ENCODE results near the gene CALML4. TPM values are rescaled to one million over a fixed set of nuclear protein-coding genes. Genes with fewer than 3 reads are reported as not detected.

The CALML4 gene, protein sequence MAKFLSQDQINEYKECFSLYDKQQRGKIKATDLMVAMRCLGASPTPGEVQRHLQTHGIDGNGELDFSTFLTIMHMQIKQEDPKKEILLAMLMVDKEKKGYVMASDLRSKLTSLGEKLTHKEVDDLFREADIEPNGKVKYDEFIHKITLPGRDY
- total RNA-seq (1 to 10 TPM; 1.0 to 2.2 (median 1.3) TPM), polyA plus RNA-seq (1 to 10 TPM in 2 of 3 donors, under 1 TPM in 1; 0.85 to 1.5 (median 1.4) TPM)
- long read RNA-seq, donor 1, partial matches to known transcripts: 0 of 1 reads
- long read RNA-seq, donor 1, other reads (novel, unspliced or antisense): 0 of 1 reads
- long read RNA-seq, donor 2, partial matches to known transcripts: 0 of 1 reads
- long read RNA-seq, donor 2, other reads (novel, unspliced or antisense): 0 of 1 reads

DNA sequence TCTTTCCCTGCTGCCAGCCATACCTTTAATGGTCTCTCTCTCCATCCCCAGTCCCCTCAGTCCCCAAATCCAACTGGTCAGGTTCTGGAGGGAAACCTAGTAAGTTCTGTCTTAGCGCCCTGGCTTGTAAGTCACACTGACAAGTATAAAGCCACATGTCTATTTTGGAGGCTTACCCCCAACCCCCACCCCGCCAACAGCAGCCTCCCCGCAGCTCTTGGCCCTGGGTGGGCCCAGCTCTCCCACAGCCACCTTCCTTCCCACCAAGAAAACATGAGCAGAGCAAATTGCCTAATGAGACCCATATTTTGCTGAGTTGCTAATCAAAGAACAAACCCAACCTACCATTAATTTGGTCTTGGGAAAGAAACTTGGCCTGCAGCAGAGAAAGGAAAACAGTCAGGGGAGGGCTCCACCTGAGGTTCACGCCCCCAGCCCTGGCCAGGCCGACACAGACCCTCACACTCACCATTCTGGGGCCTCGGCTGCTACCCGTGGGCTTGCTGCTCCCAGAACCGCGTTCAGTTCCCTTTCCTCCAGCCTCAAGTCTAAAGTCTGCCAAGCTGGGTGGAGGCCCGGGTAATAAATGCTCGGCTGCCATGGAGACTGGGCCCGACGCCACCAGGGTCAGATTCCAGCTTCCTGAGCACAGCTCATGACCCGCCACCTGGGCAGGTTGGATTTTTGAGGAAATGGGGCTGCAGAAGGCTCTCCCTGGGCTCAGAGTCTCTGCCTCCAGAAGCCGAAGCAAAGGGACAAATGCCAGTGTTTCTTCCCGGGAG lies at the start of gene CALML4:
TSS of gene CALML4 (minus strand) at position 557 of the 782 bp plus-strand sequence. CDS start at position 472, 85 bp downstream.
- DNase-seq (peak; percentile 64 to 78), ATAC-seq (peak; percentile 37 to 76 (median 71))
- H3K27ac ChIP-seq: no peak within 1 kb of the TSS
- TF ChIP-seq, protein P1, sequence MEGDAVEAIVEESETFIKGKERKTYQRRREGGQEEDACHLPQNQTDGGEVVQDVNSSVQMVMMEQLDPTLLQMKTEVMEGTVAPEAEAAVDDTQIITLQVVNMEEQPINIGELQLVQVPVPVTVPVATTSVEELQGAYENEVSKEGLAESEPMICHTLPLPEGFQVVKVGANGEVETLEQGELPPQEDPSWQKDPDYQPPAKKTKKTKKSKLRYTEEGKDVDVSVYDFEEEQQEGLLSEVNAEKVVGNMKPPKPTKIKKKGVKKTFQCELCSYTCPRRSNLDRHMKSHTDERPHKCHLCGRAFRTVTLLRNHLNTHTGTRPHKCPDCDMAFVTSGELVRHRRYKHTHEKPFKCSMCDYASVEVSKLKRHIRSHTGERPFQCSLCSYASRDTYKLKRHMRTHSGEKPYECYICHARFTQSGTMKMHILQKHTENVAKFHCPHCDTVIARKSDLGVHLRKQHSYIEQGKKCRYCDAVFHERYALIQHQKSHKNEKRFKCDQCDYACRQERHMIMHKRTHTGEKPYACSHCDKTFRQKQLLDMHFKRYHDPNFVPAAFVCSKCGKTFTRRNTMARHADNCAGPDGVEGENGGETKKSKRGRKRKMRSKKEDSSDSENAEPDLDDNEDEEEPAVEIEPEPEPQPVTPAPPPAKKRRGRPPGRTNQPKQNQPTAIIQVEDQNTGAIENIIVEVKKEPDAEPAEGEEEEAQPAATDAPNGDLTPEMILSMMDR (IDR thresholded peaks at IDR 0.05): no peak
- no peaks in the 10 kb centered on the region for H3K27me3 ChIP-seq (ENCODE audit: insufficient read depth in 3 of 3, low read length in 2 of 3)
- H3K36me3 ChIP-seq (ENCODE audit: insufficient read depth in 1 of 2, low read depth in 1 of 2): no peaks in the 10 kb centered on the region
- intact Hi-C loops (cut with DNase I): no loop called here
- peaks cover 15% of the 10 kb centered on the region for H3K4me1 ChIP-seq
- H3K9me3 ChIP-seq: no peaks in the 10 kb centered on the region
- H3K4me3 ChIP-seq: peak within 1 kb of the TSS; percentile 50
- WGBS, 3 donors: 13 to 20% (median 19%) methylated on average over 16 of the region's 16 CpGs

DNA sequence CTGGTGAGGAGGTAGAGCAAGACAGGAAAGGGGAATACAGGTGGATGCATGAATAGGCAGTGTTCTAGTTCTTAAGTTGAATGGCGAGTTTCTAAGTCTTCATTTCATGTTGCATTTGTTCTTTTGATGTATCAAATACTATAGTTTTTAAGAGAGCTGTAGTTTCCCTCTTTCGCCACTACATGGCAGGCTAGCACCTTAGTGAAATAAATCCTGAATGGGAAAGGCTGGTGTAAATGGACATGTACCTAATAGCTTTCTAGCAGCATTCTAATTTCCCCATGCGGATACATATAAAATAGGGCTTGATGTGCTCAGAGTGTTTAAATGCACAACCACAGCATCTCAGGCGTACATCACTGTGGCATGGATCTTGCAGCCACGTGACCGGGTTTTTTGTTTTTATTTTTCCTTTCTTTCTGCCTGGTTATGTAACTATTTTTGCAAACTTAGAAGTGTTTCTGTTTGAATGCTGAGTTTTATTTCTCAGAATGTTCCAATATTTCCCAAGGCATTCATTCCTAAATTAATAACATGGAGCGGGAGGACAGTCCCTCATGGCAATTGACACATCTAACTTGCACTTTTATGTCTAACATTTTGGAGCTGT lies 47.9 kb upstream of the CALML4 start:
- Histone ChIP-seq H3K27ac (no peak overlapping the region), H3K36me3 (ENCODE audit: insufficient read depth in 1 of 2, low read depth in 1 of 2) (no peaks in the 10 kb centered on the region), H3K27me3 (ENCODE audit: insufficient read depth in 3 of 3, low read length in 2 of 3) (no peaks in the 10 kb centered on the region), H3K4me1 (peaks cover 5% of the 10 kb centered on the region), H3K4me3 (no peak overlapping the region), H3K9me3 (no peaks in the 10 kb centered on the region)
- TF ChIP-seq, protein P1 (IDR thresholded peaks at IDR 0.05): peak; percentile 93
- WGBS, 3 donors: 20 to 35% (median 25%) methylated on average over 7 of the region's 7 CpGs
- peak in 3 of 4 donors; percentile 34 to 60 (median 58) for ATAC-seq
- intact Hi-C loops (cut with DNase I): loop anchor here (2.0 to 5.0 kb wide), 7 partner anchors 39 to 304 kb away; no protein-coding TSS in a partner anchor
- no peak for DNase-seq

DNA sequence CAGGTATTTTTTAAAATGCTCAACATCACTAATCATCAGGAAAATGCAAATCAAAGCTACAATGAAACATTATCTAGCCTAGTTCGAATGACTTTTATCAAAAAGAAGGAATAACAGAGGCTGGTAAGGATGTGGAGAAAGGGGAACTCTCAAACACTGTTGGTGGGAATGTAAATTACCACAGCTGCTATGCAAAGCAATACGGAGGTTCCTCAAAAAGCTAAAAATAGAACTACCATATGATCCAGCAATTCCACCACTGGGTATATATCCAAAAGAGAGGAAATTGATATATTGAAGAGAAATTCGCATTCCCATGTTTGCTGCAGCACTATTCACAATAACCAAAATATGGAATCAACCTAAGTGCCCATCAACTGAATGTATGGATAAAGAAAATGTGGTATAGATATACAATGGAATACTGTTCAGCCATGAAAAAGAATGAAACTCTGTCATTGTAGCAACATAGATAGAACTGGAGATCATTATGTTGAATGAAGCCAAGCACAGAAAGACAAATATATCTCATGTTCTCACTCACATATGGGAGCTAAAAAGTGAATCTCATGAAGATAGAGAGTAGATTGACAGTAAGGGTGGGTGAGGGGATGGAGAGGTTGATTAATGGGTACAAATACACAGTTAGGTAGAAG lies 44.1 kb upstream of the CALML4 start:
- Histone ChIP-seq H3K4me3 (no peak overlapping the region), H3K27me3 (ENCODE audit: insufficient read depth in 3 of 3, low read length in 2 of 3) (no peaks in the 10 kb centered on the region), H3K36me3 (ENCODE audit: insufficient read depth in 1 of 2, low read depth in 1 of 2) (no peaks in the 10 kb centered on the region), H3K4me1 (no peaks in the 10 kb centered on the region), H3K9me3 (peaks cover 7% of the 10 kb centered on the region), H3K27ac (no peak overlapping the region)
- DNase-seq (no peak), ATAC-seq (no peak)
- WGBS, 3 donors: 61 to 67% (median 65%) methylated on average over 3 of the region's 3 CpGs
- TF ChIP-seq, protein P1 (IDR thresholded peaks at IDR 0.05): no peak
- intact Hi-C loops (cut with DNase I): loop anchor here in 1 of 2 donors (10.0 kb wide), 1 partner anchor 286 kb away; no protein-coding TSS in a partner anchor

DNA sequence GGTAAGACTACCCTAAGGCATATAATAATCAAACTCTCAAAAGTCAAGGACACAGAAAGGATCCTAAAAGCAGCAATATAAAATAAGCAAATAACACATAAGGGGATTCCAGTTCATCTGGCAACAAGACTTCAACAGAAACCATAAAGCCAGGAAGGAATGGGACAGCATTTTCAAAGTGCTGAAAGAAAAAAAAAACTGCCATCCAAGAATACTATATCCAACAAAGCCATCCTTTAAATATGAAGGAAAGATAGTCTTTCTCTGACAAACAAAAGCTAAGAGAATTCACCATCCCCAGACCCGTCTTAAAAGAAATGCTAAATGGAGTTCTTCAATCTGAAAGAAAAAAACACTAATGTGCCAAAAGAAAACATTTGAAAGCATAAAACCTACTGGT lies 39.1 kb upstream of the CALML4 start:
- H3K27me3 ChIP-seq (ENCODE audit: insufficient read depth in 3 of 3, low read length in 2 of 3): no peaks in the 10 kb centered on the region
- no peak overlapping the region for H3K4me3 ChIP-seq
- ATAC-seq (no peak), DNase-seq (no peak)
- no peaks in the 10 kb centered on the region for H3K36me3 ChIP-seq (ENCODE audit: insufficient read depth in 1 of 2, low read depth in 1 of 2)
- TF ChIP-seq, protein P1 (IDR thresholded peaks at IDR 0.05): no peak
- H3K27ac ChIP-seq: no peak overlapping the region
- intact Hi-C loops (cut with DNase I): loop anchor here in 1 of 2 donors (10.0 kb wide), 1 partner anchor 291 kb away; no protein-coding TSS in a partner anchor
- H3K9me3 ChIP-seq: peaks cover 17% of the 10 kb centered on the region
- H3K4me1 ChIP-seq: no peaks in the 10 kb centered on the region
- 97 to 100% (median 97%) methylated on average over 1 of the region's 1 CpG for WGBS, 3 donors

All from psoas muscle (tissue), 8 donors.